H1 (cell line): ENCODE measurements around the gene ADGRV1. TPM values are rescaled to one million over a fixed set of nuclear protein-coding genes. Genes with fewer than 3 reads are reported as not detected.

Experiments used
- CTCF ChIA-PET: fragments of 300-600 bp; sonication (Branson Sonifier 250); formaldehyde crosslinking; loops from one replicate; lab custom pipeline; 2021; ENCODE audit not compliant: partially characterized antibody; lab: Charles Lee
- POLR2A ChIA-PET: fragments of 300-600 bp; sonication (Branson Sonifier 250); formaldehyde crosslinking; loops from one replicate; lab custom pipeline; 2021; ENCODE audit warnings: inconsistent platforms; ENCODE audit not compliant: partially characterized antibody; lab: Charles Lee
- DNase-seq, 2 experiments: peaks; one replicate each; pipeline versions ENCODE4 v3.0.0 to v3.0.0-alpha.2; 2010 to 2022; ENCODE audit warnings: low spot score in 2 of 2, low read depth in 1 of 2, mixed read lengths in 1 of 2
- FAIRE-seq: peaks from 2 replicates; lab custom pipeline; 2011; peaks lifted over from hg19 to GRCh38; lab: Jason Lieb, UNC
- H2AFZ ChIP-seq: 2 replicates; pipeline ENCODE4 v1.8.1; 2012; ENCODE audit warnings: low read length, inconsistent platforms
- H2AK5ac ChIP-seq: 2 replicates; pipeline ENCODE4 v1.6.1; 2013; ENCODE audit warnings: low read depth, low read length
- H2BK120ac ChIP-seq: replicated peaks from 2 replicates; pipeline ENCODE3; 2013; ENCODE audit warnings: low read depth, low read length, inconsistent platforms
- H2BK12ac ChIP-seq: 2 replicates; pipeline ENCODE4 v1.6.1; 2013; ENCODE audit warnings: low read depth, low read length
- H2BK15ac ChIP-seq: 2 replicates; pipeline ENCODE4 v1.6.1; 2013; ENCODE audit warnings: low read length
- H2BK20ac ChIP-seq: 2 replicates; pipeline ENCODE4 v1.6.1; 2013; ENCODE audit warnings: low read length
- H2BK5ac ChIP-seq: 2 replicates; pipeline ENCODE4 v1.6.1; 2013; ENCODE audit warnings: low read depth, low read length
- H3K14ac ChIP-seq: 2 replicates; pipeline ENCODE4 v1.6.1; 2013; ENCODE audit warnings: inconsistent platforms; ENCODE audit not compliant: insufficient read length
- H3K18ac ChIP-seq: 2 replicates; pipeline ENCODE4 v1.6.1; 2013; ENCODE audit warnings: low read length; ENCODE audit errors: extremely low read depth
- H3K23ac ChIP-seq: 2 replicates; pipeline ENCODE4 v1.6.1; 2013; ENCODE audit warnings: inconsistent platforms; ENCODE audit not compliant: insufficient read length
- H3K23me2 ChIP-seq: 2 replicates; pipeline ENCODE4 v1.6.1; 2013; ENCODE audit warnings: low read depth, low read length
- H3K27ac ChIP-seq: 2 replicates; pipeline ENCODE4 v1.6.1; 2011; ENCODE audit warnings: low read depth, low read length, inconsistent platforms
- H3K27me3 ChIP-seq, 4 experiments: replicated peaks in 1 of 4; 1 replicate in 1 of 4; 2 replicates in 3 of 4; pipeline versions ENCODE4 v1.6.1 to v1.8.1; 2011 to 2013; ENCODE audit warnings: low read length in 3 of 4, mild to moderate bottlenecking in 3 of 4, inconsistent platforms in 2 of 4, mixed read lengths in 2 of 4, moderate library complexity in 1 of 4; ENCODE audit not compliant: control insufficient read depth in 3 of 4, insufficient read depth in 3 of 4; ENCODE audit errors: extremely low read depth in 1 of 4
- H3K36me3 ChIP-seq, 4 experiments: 2 replicates each; pipeline versions ENCODE4 v1.6.1 to v1.8.1; 2011 to 2013; ENCODE audit warnings: mild to moderate bottlenecking in 4 of 4, low read length in 3 of 4, moderate library complexity in 2 of 4, control low read depth in 1 of 4, inconsistent platforms in 1 of 4; ENCODE audit not compliant: insufficient read depth in 4 of 4, control insufficient read depth in 2 of 4
- H3K4ac ChIP-seq: replicated peaks from 2 replicates; pipeline ENCODE3; 2013; ENCODE audit warnings: low read length, low read depth, mixed read lengths, inconsistent platforms; ENCODE audit not compliant: insufficient read length
- H3K4me1 ChIP-seq, 4 experiments: replicated peaks in 1 of 4; 1 replicate in 1 of 4; 2 replicates in 3 of 4; pipeline versions ENCODE4 v1.6.1 to v1.8.1; 2011 to 2013; ENCODE audit warnings: low read length in 3 of 4, inconsistent platforms in 2 of 4, mixed read lengths in 1 of 4; ENCODE audit not compliant: insufficient read depth in 4 of 4, control insufficient read depth in 3 of 4
- H3K4me2 ChIP-seq, 2 experiments: 2 replicates each; pipeline versions ENCODE4 v1.6.1 to v1.8.1; 2011 to 2013; ENCODE audit warnings: low read depth in 2 of 2, low read length in 2 of 2, control low read depth in 1 of 2, inconsistent platforms in 1 of 2, mild to moderate bottlenecking in 1 of 2; ENCODE audit not compliant: insufficient read depth in 1 of 2
- H3K4me3 ChIP-seq, 4 experiments: fragments of 200-600, 300-600 bp in 1 of 4; sonication (generic), shearing (Covaris generic), sonication (Bioruptor Twin) in 1 of 4; 2 replicates each; pipeline versions ENCODE4 v1.5.1 to v1.8.1; 2011 to 2016; ENCODE audit warnings: low read length in 4 of 4, low read depth in 3 of 4, control low read depth in 2 of 4, inconsistent platforms in 2 of 4, mild to moderate bottlenecking in 2 of 4, mixed read lengths in 1 of 4, moderate library complexity in 1 of 4; ENCODE audit not compliant: insufficient read depth in 2 of 4; ENCODE audit errors: extremely low read depth in 1 of 4
- H3K56ac ChIP-seq: replicated peaks from 2 replicates; pipeline ENCODE3; 2013; ENCODE audit warnings: low read depth, mild to moderate bottlenecking, mixed read lengths, low read length, inconsistent platforms; ENCODE audit not compliant: insufficient read length
- H3K79me1 ChIP-seq: 2 replicates; pipeline ENCODE4 v1.6.1; 2013; ENCODE audit warnings: low read depth, low read length, control low read depth
- H3K79me2 ChIP-seq, 2 experiments: 2 replicates each; pipeline versions ENCODE4 v1.6.1 to v1.8.1; 2012 to 2013; ENCODE audit warnings: low read length in 2 of 2, mild to moderate bottlenecking in 2 of 2, inconsistent platforms in 1 of 2; ENCODE audit not compliant: insufficient read depth in 2 of 2, control insufficient read depth in 1 of 2
- H3K9ac ChIP-seq, 4 experiments: replicated peaks in 1 of 4; 1 replicate in 1 of 4; 2 replicates in 3 of 4; pipeline versions ENCODE4 v1.6.1 to v1.8.1; 2011 to 2013; ENCODE audit warnings: low read depth in 3 of 4, low read length in 3 of 4, control low read depth in 2 of 4, mild to moderate bottlenecking in 2 of 4, moderate library complexity in 2 of 4, inconsistent platforms in 1 of 4; ENCODE audit errors: extremely low read depth in 1 of 4
- H3K9me3 ChIP-seq, 2 experiments: 2 replicates each; pipeline versions ENCODE4 v1.6.1 to v1.8.1; 2012 to 2013; ENCODE audit warnings: mild to moderate bottlenecking in 2 of 2, moderate library complexity in 2 of 2, control low read depth in 1 of 2, inconsistent platforms in 1 of 2, low read depth in 1 of 2, low read length in 1 of 2, mixed read lengths in 1 of 2; ENCODE audit not compliant: insufficient read depth in 2 of 2
- H4K20me1 ChIP-seq, 2 experiments: replicated peaks in 1 of 2; 2 replicates each; pipeline versions ENCODE3 to v1.8.1; 2011 to 2013; ENCODE audit warnings: inconsistent platforms in 2 of 2, low read length in 2 of 2, mild to moderate bottlenecking in 1 of 2; ENCODE audit not compliant: insufficient read depth in 2 of 2, control insufficient read depth in 1 of 2
- H4K5ac ChIP-seq: 2 replicates; pipeline ENCODE4 v1.6.1; 2013; ENCODE audit warnings: low read length, low read depth, mixed read lengths, inconsistent platforms; ENCODE audit not compliant: insufficient read length
- H4K8ac ChIP-seq: 2 replicates; pipeline ENCODE4 v1.8.0; 2013; ENCODE audit warnings: mild to moderate bottlenecking, moderate library complexity, low read length, inconsistent platforms; ENCODE audit not compliant: insufficient read depth; ENCODE audit errors: extremely low read depth
- H4K91ac ChIP-seq: replicated peaks from 2 replicates; pipeline ENCODE3; 2013; ENCODE audit warnings: low read length, mixed read lengths, inconsistent platforms; ENCODE audit not compliant: insufficient read length
- BACH1 ChIP-seq: IDR thresholded peaks from 2 replicates; pipeline ENCODE4 v1.6.1; 2012; ENCODE audit warnings: low read length, improper control_type of control experiment
- BRCA1 ChIP-seq: IDR thresholded peaks from 2 replicates; pipeline ENCODE4 v1.6.1; 2012; ENCODE audit warnings: low read depth, low read length, improper control_type of control experiment
- CHD1 ChIP-seq: IDR thresholded peaks from 2 replicates; pipeline ENCODE4 v1.6.1; 2012; ENCODE audit warnings: low read depth, low read length, improper control_type of control experiment
- CREB1 ChIP-seq: IDR thresholded peaks from 2 replicates; pipeline ENCODE4 v1.6.1; 2012; ENCODE audit warnings: inconsistent platforms
- CTCF ChIP-seq, 3 experiments: IDR thresholded peaks; 1 replicate in 2 of 3; 2 replicates in 1 of 3; pipeline versions ENCODE4 v1.5.1 to v1.6.1; 2011; ENCODE audit warnings: low read length in 3 of 3, mild to moderate bottlenecking in 3 of 3, inconsistent platforms in 2 of 3, low read depth in 1 of 3, moderate library complexity in 1 of 3; ENCODE audit not compliant: insufficient read depth in 1 of 3; ENCODE audit errors: control extremely low read depth in 1 of 3
- MAFK ChIP-seq: IDR thresholded peaks from 2 replicates; pipeline ENCODE4 v1.6.1; 2012; ENCODE audit warnings: low read depth, mild to moderate bottlenecking, improper control_type of control experiment, low read length
- NRF1 ChIP-seq: IDR thresholded peaks from 2 replicates; pipeline ENCODE4 v1.6.1; 2011; ENCODE audit warnings: mild to moderate bottlenecking, low read depth, low read length, improper control_type of control experiment
- SIX5 ChIP-seq: IDR thresholded peaks from 2 replicates; pipeline ENCODE4 v1.6.1; 2011; ENCODE audit warnings: mild to moderate bottlenecking, low read depth, low read length
- SP1 ChIP-seq: IDR thresholded peaks from 2 replicates; pipeline ENCODE4 v1.6.1; 2011; ENCODE audit warnings: low read depth, low read length
- TAF1 ChIP-seq: IDR thresholded peaks from 2 replicates; pipeline ENCODE4 v1.6.1; 2011; ENCODE audit warnings: mild to moderate bottlenecking, low read depth, low read length
- WGBS, 2 experiments: shearing (Covaris generic) in 1 of 2; methylation state at CpG; one replicate each; pipeline versions ENCODE4 v1.1.6 to v1.1.7; 2013 to 2015; ENCODE audit warnings: low lambda C conversion rate in 2 of 2, mixed read lengths in 2 of 2, inconsistent platforms in 1 of 2, low coverage in 1 of 2, missing lambda C conversion rate in 1 of 2; ENCODE audit not compliant: insufficient replicate concordance in 2 of 2, insufficient coverage in 1 of 2, insufficient read length in 1 of 2; ENCODE audit errors: extremely low coverage in 1 of 2, missing lambda C conversion rate in 1 of 2; 5-methylcytosine and 5-hydroxymethylcytosine counted together
- polyA plus RNA-seq, 7 experiments: library from polyadenylated mRNA; depleted of rRNA in 3 of 7; stranded (reverse) in 5 of 7; unstranded in 2 of 7; fragments of >200 nt in 5 of 7; fragments of 200-250 nt in 2 of 7; gene quantifications; 1 replicate in 5 of 7; 2 replicates in 1 of 7; 4 replicates in 1 of 7; pipeline versions ENCODE4 v1.2.1 to v1.2.3, GENCODE V29; 2011 to 2013; ENCODE audit warnings: missing spikeins in 2 of 7, mixed read lengths in 2 of 7
- total RNA-seq: library from RNA; stranded (reverse); fragmentation: NEBNext Ultra II Directional; extraction: Animal tissue kit (Norgen Biotek cat#: 25700); gene quantifications from 2 replicates; pipeline ENCODE4 v1.2.1, GENCODE V29; 2021

Gene ADGRV1
- total and polyA plus RNA-seq, 2 of the 8 experiments (the other 6 are each of a cell fraction or from before 2014, with no cell fraction given): 53.1 to 62.2 TPM

- Histone ChIP-seq H4K20me1 (no peaks in the 10 kb centered on the region), H3K9ac (no peak overlapping the region), H4K5ac (no peak overlapping the region), H2BK12ac (no peak overlapping the region), H3K23me2 (no peaks in the 10 kb centered on the region), H3K79me1 (no peaks in the 10 kb centered on the region), H3K4me1 (peaks cover 0 to 12% (median 10%) of the 10 kb centered on the region in 4 experiments; a peak in 4 of 7 replicates), H3K14ac (no peak overlapping the region), H3K18ac (no peak overlapping the region), H4K91ac (no peak overlapping the region), H2BK120ac (no peak overlapping the region), H3K27me3 (no peaks in the 10 kb centered on the region), H3K4ac (no peak overlapping the region), H3K4me3 (no peak overlapping the region), H3K9me3 (no peaks in the 10 kb centered on the region), H2BK20ac (no peak overlapping the region), H3K4me2 (no peak overlapping the region), H2AFZ (no peak overlapping the region), H3K27ac (no peak overlapping the region), H3K36me3 (no peaks in the 10 kb centered on the region), H2BK5ac (no peak overlapping the region), H3K79me2 (no peaks in the 10 kb centered on the region), H3K23ac (no peak overlapping the region), H4K8ac (no peak overlapping the region), H3K56ac (no peak overlapping the region), H2AK5ac (no peak overlapping the region), H2BK15ac (no peak overlapping the region)
- no peak for FAIRE-seq
- ChIA-PET POLR2A (no interaction called here), CTCF (interaction anchor here (0.5 to 1.2 kb wide), 4 partner anchors 20 to 533 kb away, joined by 3 to 4 read pairs (median 4); no protein-coding TSS in a partner anchor)
- 94% methylated on average over 5 of the region's 5 CpGs; no CpG with 5 or more reads in 1 of the 2 experiments for WGBS, 2 experiments
- TF ChIP-seq CTCF (IDR thresholded peaks at IDR 0.05; ENCODE audit: control extremely low read depth in 1 of 3, insufficient read depth in 1 of 3, low read depth in 1 of 3, low read length in 3 of 3) (no peak), NRF1 (no peak), BACH1 (no peak), MAFK (no peak), CREB1 (no peak), CHD1 (no peak), SP1 (no peak), TAF1 (no peak), SIX5 (no peak), BRCA1 (no peak)
- DNase-seq: no peak
Observed at GRCh38 chr5:90886381-90886780, 327.8 kb downstream of the ADGRV1 start.
